HG02588 (cell line): ENCODE measurements around the gene PDHX.

ENCODE experiments used
- ATAC-seq: cut with Tn5 transposase; IDR thresholded peaks from one replicate; pipeline ENCODE4 v1.9.1; 2021; ENCODE audit warnings: mild to moderate bottlenecking, moderate library complexity; ENCODE audit not compliant: unreplicated experiment

The PDHX gene

DNA sequence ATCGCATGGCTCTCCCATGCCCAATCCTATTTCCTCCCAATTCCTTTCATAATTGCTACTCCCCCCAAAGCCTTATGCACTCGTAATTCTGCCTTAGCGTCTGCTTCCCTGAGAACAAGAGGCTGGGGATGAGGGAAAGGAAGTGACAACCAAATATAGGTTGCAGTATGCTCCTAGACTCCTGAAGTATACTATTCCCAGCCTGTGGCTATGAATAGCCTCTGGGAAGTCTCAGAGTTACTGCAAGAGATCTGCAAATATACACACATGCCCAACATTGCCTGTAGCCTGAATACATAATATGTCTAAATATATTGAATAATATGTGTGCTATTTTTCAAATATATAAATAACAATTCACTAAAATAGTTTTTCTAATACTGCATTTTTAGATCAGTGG is 126.5 kb downstream of the PDHX start:
- ATAC-seq: no peak

DNA sequence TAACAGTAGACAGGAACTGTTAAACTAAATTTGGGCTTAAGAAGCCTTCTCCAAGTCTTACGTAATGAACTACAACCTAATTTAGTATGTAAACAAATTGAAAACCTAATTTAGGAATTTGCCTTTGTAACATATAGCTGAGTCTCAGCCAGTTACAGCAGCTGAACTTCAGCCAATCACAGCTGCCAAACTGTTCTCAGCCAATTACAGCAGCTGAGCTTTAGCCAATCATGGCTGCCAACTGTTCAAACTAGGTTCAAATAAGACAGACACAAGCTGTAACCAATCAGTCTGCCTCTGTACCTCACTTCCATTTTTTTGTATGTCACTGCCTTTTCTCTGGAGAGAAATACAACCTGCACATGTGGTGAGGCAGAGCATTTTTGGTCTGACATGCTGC is 127.5 kb downstream of the PDHX start:
- ATAC-seq: no peak

- ATAC-seq: no peak
Observed at GRCh38 chr11:35045236-35045820, 128.9 kb downstream of the PDHX start.
